Left renal cortex interstitium (tissue), 4 donors: ENCODE results near the gene RBM27. TPM values are rescaled to one million over a fixed set of nuclear protein-coding genes. Genes with fewer than 3 reads are reported as not detected.

Source experiments
- polyA plus RNA-seq, 4 donors: library from polyadenylated mRNA; unstranded; fragments of 120-200 nt; gene quantifications; one replicate each; pipeline ENCODE4 v1.2.1, GENCODE V29; 2013; ENCODE audit not compliant: insufficient read length in 4 of 4

RBM27 gene
- polyA plus RNA-seq, 4 donors, result 25.1 to 30.7 (median 28.4) TPM

Other genes starting within 250 kb of the RBM27 start
- gene PLAC8L1, start 98.0 kb upstream of the RBM27 start, polyA plus RNA-seq, result 1 to 10 TPM in 2 of 4 donors, under 1 TPM in 2; 0.38 to 2.6 (median 1.3) TPM
- 100 to 1,000 TPM in 3 of 4 donors, 10 to 100 TPM in 1; 94.0 to 166 (median 130) TPM for gene LARS1, start 21.0 kb upstream of the RBM27 start, polyA plus RNA-seq
- under 1 TPM in 3 of 4 donors, not detected in 1; 0.06 to 0.11 (median 0.07) TPM for gene POU4F3, start 135.2 kb downstream of the RBM27 start, polyA plus RNA-seq
- gene TCERG1, start 243.7 kb downstream of the RBM27 start, polyA plus RNA-seq, result 100 to 1,000 TPM in 3 of 4 donors, 10 to 100 TPM in 1; 82.6 to 176 (median 119) TPM